BJ (cell line): Measurements from ENCODE around the gene PIK3C3. TPM values are rescaled to one million over a fixed set of nuclear protein-coding genes. Genes with fewer than 3 reads are reported as not detected.

Experiments
- CTCF ChIA-PET: fragments of 350-600 bp; formaldehyde crosslinking; extraction: SDS; loops from one replicate; lab custom pipeline; 2021; ENCODE audit warnings: antibody characterized with exemption, inconsistent platforms; lab: Yijun Ruan, JAX
- POLR2A ChIA-PET: fragments of 300-600 bp; sonication (Branson Sonifier 250); formaldehyde crosslinking; extraction: SDS; loops from one replicate; lab custom pipeline; 2021; ENCODE audit warnings: antibody characterized with exemption; lab: Charles Lee
- DNase-seq: peaks from one replicate; pipeline ENCODE4 v3.0.0-alpha.2; 2011; ENCODE audit warnings: low read depth
- H3K27me3 ChIP-seq: 2 replicates; pipeline ENCODE4 v1.6.0; 2011; ENCODE audit warnings: low read length; ENCODE audit not compliant: control insufficient read depth, insufficient read depth
- H3K36me3 ChIP-seq: 2 replicates; pipeline ENCODE4 v1.5.1; 2011; ENCODE audit warnings: low read length; ENCODE audit not compliant: control insufficient read depth, insufficient read depth
- H3K4me3 ChIP-seq: 2 replicates; pipeline ENCODE4 v1.5.1; 2011; ENCODE audit warnings: low read depth, mild to moderate bottlenecking, control low read depth, low read length
- polyA plus RNA-seq: library from polyadenylated mRNA; depleted of rRNA; stranded (reverse); fragments of >200 nt; gene quantifications from 2 replicates; pipeline ENCODE4 v1.2.3, GENCODE V29; 2011
- TF ChIP-seq, protein P1 (sequence below): IDR thresholded peaks from 2 replicates; pipeline ENCODE4 v1.5.1; 2011; ENCODE audit warnings: low read depth, mild to moderate bottlenecking, control low read depth, inconsistent platforms, low read length, moderate library complexity; ENCODE audit not compliant: insufficient read depth

PIK3C3 gene
- polyA plus RNA-seq, 1 experiment, result 45.3 TPM

DNA sequence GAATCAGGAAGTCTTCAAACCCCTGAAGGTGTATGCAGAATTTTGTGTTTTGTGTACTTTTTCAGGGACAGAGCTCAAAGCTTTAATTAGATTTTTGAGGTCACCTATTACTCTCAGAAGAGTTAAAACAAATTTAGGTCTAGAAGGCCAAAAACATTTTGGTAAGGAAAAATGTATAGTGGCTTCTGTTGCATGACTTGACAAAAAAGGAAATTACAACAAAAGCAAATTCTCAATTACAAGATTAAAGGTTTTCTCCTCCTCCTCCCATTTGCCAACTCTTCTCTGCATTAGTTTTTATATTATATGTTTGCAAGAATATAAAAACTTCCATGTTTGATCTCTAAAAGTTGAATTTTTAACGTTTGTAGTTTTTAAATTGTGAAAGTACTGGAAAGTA, 4.0 kb downstream of the PIK3C3 start:
- Histone ChIP-seq H3K36me3 (peaks cover 2% of the 10 kb centered on the region; the same call in 1 of the 2 replicates), H3K4me3 (no peak overlapping the region), H3K27me3 (no peaks in the 10 kb centered on the region)
- TF ChIP-seq, protein P1, sequence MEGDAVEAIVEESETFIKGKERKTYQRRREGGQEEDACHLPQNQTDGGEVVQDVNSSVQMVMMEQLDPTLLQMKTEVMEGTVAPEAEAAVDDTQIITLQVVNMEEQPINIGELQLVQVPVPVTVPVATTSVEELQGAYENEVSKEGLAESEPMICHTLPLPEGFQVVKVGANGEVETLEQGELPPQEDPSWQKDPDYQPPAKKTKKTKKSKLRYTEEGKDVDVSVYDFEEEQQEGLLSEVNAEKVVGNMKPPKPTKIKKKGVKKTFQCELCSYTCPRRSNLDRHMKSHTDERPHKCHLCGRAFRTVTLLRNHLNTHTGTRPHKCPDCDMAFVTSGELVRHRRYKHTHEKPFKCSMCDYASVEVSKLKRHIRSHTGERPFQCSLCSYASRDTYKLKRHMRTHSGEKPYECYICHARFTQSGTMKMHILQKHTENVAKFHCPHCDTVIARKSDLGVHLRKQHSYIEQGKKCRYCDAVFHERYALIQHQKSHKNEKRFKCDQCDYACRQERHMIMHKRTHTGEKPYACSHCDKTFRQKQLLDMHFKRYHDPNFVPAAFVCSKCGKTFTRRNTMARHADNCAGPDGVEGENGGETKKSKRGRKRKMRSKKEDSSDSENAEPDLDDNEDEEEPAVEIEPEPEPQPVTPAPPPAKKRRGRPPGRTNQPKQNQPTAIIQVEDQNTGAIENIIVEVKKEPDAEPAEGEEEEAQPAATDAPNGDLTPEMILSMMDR, result no peak
- no peak for DNase-seq
- ChIA-PET POLR2A (no interaction called here), CTCF (no interaction called here)

DNA sequence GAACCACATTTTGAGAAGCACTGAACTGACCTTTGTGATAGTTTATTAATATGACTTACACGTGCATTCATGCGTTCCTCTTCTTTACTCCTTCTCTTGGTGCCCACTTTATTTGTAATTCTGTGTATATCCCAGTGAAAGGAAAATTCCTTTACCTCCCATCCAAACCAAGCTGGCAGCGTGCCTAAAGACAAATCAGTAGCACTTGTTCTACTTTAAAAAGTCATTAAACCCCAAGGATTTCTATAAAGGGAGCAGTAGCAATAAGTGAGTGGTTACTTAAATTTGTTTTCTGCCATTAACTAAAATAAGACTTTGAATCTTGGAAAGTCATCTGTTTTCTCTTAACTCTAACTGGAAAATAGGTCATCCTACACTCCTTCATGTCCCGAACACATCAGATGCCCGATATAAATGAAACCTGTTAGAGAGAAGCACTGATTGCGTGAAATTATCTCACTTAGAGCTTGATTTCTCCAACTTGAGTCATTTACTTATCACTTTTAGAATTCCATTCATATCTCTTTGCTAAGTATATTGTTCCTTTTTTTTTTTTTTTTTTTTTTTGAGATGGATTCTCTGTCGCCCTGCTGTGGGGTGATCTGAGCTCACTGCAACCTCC, 10.7 kb downstream of the PIK3C3 start:
- DNase-seq, result no peak
- CTCF ChIA-PET, result interaction anchor here (1.3 kb wide), 1 partner anchor 62 kb away, joined by 3 read pairs; no protein-coding TSS in a partner anchor
- Histone ChIP-seq H3K36me3 (peaks cover 6% of the 10 kb centered on the region), H3K4me3 (no peak overlapping the region), H3K27me3 (no peaks in the 10 kb centered on the region)
- POLR2A ChIA-PET, result no interaction called here
- TF ChIP-seq, protein P1, result no peak

DNA sequence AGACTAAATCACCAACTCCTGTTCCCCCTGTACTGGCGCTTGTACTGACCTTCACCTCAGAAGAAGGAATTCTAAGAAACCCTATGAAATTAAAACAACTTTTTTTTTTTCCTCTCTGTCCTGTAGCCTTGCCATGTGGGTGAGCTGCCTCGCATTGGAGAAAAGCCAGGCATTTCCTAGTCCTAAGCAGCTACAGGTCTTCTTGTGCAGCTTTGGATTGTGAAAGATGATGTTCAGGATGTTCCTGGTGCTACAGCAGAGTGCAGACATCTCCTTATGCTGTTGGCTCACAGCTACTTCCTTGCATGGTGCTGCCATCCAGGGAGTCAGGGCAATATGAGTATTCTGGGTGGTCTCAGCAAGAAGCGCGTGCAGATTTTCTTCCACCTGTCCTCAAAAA, 11.9 kb downstream of the PIK3C3 start:
- ChIA-PET POLR2A (no interaction called here), CTCF (interaction anchor here (0.6 kb wide), 1 partner anchor 198 kb away, joined by 3 read pairs; no protein-coding TSS in a partner anchor)
- Histone ChIP-seq H3K36me3 (peaks cover 6% of the 10 kb centered on the region), H3K4me3 (no peak overlapping the region), H3K27me3 (no peaks in the 10 kb centered on the region)
- TF ChIP-seq, protein P1, result no peak
- no peak for DNase-seq

DNA sequence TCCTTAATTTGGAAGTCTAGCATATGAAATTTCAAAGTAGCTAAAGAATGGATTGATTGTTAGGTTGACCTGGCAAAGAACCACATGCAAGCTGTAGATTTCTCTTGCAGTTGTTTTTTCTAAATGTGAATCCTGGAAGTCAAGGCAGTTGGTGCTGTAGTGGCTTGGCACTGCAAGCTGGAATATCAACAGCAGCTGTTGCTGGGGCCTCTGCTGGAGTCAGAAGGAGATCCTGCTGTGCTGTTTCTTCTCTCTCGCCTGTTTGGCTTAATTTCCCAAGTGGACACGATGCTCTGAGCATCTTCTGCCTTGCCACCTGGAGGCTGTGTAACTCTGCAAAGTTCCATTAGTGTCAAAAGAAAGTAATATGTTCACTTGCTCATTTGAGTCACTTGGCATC, 12.6 kb downstream of the PIK3C3 start:
- Histone ChIP-seq H3K4me3 (no peak overlapping the region), H3K36me3 (peaks cover 4% of the 10 kb centered on the region), H3K27me3 (no peaks in the 10 kb centered on the region)
- ChIA-PET POLR2A (no interaction called here), CTCF (no interaction called here)
- DNase-seq, result no peak
- TF ChIP-seq, protein P1, result no peak

DNA sequence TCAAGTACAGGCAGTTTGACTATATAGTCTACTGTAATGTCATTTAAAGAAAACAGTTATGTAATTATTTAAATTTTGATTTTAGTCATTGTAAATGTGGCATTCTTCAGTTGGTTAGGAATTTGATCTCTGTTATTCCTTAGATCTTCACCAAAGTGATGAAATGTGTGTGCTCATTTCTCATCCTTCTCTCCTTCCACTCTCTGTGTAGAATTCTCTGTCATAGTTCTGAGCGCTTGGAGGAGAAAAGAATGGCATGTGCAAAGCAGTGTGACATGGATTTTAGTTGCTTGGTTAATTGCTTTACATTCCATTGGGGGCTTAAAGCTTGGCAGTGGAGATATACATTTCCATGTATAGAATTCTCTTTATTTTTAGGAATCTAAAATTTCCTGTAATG, 14.8 kb downstream of the PIK3C3 start:
- ChIA-PET CTCF (interaction anchor here (1.2 kb wide), 1 partner anchor 14 kb away, joined by 3 read pairs; no protein-coding TSS in a partner anchor), POLR2A (no interaction called here)

More for the DNA sequence above, 14.8 kb downstream of the PIK3C3 start:
- H3K36me3 ChIP-seq, result peaks cover 4% of the 10 kb centered on the region
- DNase-seq, result no peak
- no peak overlapping the region for H3K4me3 ChIP-seq
- H3K27me3 ChIP-seq, result no peaks in the 10 kb centered on the region
- TF ChIP-seq, protein P1, result no peak
